ENCODE data around the gene SSB. TPM values are rescaled to one million over a fixed set of nuclear protein-coding genes. Genes with fewer than 3 reads are reported as not detected.

The SSB gene
- total and polyA plus RNA-seq, 9 of the 15 experiments (the other 6 are each of a cell fraction or from before 2014, with no cell fraction given), result 317 to 849 (median 515) TPM

GRCh38 chr2:169771612-169772011, 27.1 kb upstream of the SSB start (continued):
- TF ChIP-seq RREB1 (CRISPR knock-in tag; IDR thresholded peaks at IDR 0.05) (no peak), EZH2 (IDR thresholded peaks at IDR 0.05; ENCODE audit: borderline replicate concordance, low read depth, low read length) (no peak)

GRCh38 chr2:169772651-169773050, 26.0 kb upstream of the SSB start:
- no peak for ATAC-seq

More at GRCh38 chr2:169772651-169773050, 26.0 kb upstream of the SSB start:
- no peak for FAIRE-seq
- intact Hi-C loops (cut with micrococcal nuclease) (no loop called here), in situ Hi-C loops (cut with MboI) (no loop called here)
- H3K27me3 ChIP-seq (ENCODE audit: control insufficient read depth in 2 of 2, insufficient read depth in 2 of 2, low read length in 2 of 2), result no peaks in the 10 kb centered on the region
- no peak for DNase-seq (ENCODE audit: extremely low read depth in 1 of 4, low spot score in 3 of 4)
- no TSS peak for BruUV-seq (replicated peaks)
- no peak overlapping the region for H2AFZ ChIP-seq (ENCODE audit: low read depth, low read length)
- H3K9me3 ChIP-seq (replicated peaks; ENCODE audit: control insufficient read depth, insufficient read depth, low read depth, low read length), result no peaks in the 10 kb centered on the region
- H3K79me2 ChIP-seq (ENCODE audit: control insufficient read depth, insufficient read depth, low read length), result no peaks in the 10 kb centered on the region
- ChIA-PET CTCF (ENCODE audit: low intra/inter-chr PET ratio) (no interaction called here), POLR2A (interaction anchor here (1.4 to 1.7 kb wide), 3 partner anchors 17 to 68 kb away, joined by 3 to 7 read pairs (median 3); no protein-coding TSS in a partner anchor)
- H3K4me3 ChIP-seq, result no peak overlapping the region
- no peaks in the 10 kb centered on the region for H4K20me1 ChIP-seq (replicated peaks; ENCODE audit: control insufficient read depth, insufficient read depth, low read length)
- H3K9me1 ChIP-seq (ENCODE audit: control insufficient read depth, insufficient read depth, low read length), result no peaks in the 10 kb centered on the region
- H3K4me2 ChIP-seq (ENCODE audit: insufficient read depth, low read length), result no peak overlapping the region
- no peak overlapping the region for H3K27ac ChIP-seq (ENCODE audit: extremely low read depth, low read depth, low read length)
- TF ChIP-seq GTF2A2 (tag; IDR thresholded peaks at IDR 0.05), result no peak
- TF ChIP-seq MEIS2 (IDR thresholded peaks at IDR 0.05; ENCODE audit: partially characterized antibody), result peak; percentile 42
- peak; percentile 53 for TF ChIP-seq PKNOX1 (IDR thresholded peaks at IDR 0.05)
- TF ChIP-seq, protein P1, sequence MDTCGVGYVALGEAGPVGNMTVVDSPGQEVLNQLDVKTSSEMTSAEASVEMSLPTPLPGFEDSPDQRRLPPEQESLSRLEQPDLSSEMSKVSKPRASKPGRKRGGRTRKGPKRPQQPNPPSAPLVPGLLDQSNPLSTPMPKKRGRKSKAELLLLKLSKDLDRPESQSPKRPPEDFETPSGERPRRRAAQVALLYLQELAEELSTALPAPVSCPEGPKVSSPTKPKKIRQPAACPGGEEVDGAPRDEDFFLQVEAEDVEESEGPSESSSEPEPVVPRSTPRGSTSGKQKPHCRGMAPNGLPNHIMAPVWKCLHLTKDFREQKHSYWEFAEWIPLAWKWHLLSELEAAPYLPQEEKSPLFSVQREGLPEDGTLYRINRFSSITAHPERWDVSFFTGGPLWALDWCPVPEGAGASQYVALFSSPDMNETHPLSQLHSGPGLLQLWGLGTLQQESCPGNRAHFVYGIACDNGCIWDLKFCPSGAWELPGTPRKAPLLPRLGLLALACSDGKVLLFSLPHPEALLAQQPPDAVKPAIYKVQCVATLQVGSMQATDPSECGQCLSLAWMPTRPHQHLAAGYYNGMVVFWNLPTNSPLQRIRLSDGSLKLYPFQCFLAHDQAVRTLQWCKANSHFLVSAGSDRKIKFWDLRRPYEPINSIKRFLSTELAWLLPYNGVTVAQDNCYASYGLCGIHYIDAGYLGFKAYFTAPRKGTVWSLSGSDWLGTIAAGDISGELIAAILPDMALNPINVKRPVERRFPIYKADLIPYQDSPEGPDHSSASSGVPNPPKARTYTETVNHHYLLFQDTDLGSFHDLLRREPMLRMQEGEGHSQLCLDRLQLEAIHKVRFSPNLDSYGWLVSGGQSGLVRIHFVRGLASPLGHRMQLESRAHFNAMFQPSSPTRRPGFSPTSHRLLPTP (IDR thresholded peaks at IDR 0.05; ENCODE audit: borderline replicate concordance, extremely low read depth, insufficient read length), result no peak
- no peaks in the 10 kb centered on the region for H3K36me3 ChIP-seq (ENCODE audit: control insufficient read depth, insufficient read depth, low read length)
- H3K9ac ChIP-seq (ENCODE audit: insufficient read depth in 1 of 2, low read depth in 2 of 2, low read length in 2 of 2), result no peak overlapping the region
- 45% methylated on average over 2 of the region's 2 CpGs for WGBS (ENCODE audit: insufficient coverage, low coverage, missing lambda C conversion rate)
- H3K4me1 ChIP-seq (replicated peaks in 1 of 2; ENCODE audit: control insufficient read depth in 2 of 2, insufficient read depth in 2 of 2, low read length in 2 of 2), result peaks cover 5 to 6% of the 10 kb centered on the region in 2 experiments; a peak in 2 of 5 replicates
